ENCODE results near the gene SERPINA4.

SERPINA4 gene

GRCh38 chr14:94562941-94563883, 2.0 kb downstream of the SERPINA4 start (continued):
- no peak for TF ChIP-seq ZNF324 (tag by site-specific recombination; IDR thresholded peaks at IDR 0.05)
- no peak for TF ChIP-seq ZNF391 (tag by site-specific recombination; IDR thresholded peaks at IDR 0.05; ENCODE audit: borderline replicate concordance, low read depth)

DNA sequence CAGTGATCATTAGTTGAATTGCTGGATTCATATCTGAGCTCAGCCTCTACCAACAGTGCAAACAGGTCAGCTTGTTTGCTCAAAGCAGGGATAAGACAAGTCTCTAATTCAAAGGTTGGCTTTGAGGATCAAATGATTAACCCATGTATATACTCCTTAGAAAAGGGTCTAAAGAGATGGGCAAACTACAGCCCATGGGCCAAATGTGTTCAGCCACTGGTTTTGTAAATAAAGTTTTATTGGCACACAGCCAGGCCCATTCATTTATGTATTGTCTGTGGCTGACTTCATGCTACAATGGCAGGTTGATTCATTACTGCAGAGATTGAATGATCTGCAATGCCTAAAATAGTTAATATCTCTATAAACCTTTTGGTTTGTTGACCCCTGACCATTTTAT, 3.1 kb downstream of the SERPINA4 start:
- H3K27ac ChIP-seq (ENCODE audit: extremely low read depth, low read depth, low read length) = no peak overlapping the region
- no peaks in the 10 kb centered on the region for H3K4me1 ChIP-seq (ENCODE audit: control insufficient read depth, insufficient read depth, low read length)
- H3K9me3 ChIP-seq (ENCODE audit: control insufficient read depth, insufficient read depth, low read depth, low read length) = no peaks in the 10 kb centered on the region
- H3K4me3 ChIP-seq (ENCODE audit: low read depth, low read length) = no peak overlapping the region
- TF ChIP-seq ZNF211 (tag by site-specific recombination; IDR thresholded peaks at IDR 0.05; ENCODE audit: low read depth) (no peak), ZXDB (tag by site-specific recombination; IDR thresholded peaks at IDR 0.05) (no peak), ZFP69B (tag by site-specific recombination; IDR thresholded peaks at IDR 0.05) (no peak)
- CTCF ChIA-PET = interaction anchor here (0.7 to 0.9 kb wide), 2 partner anchors 16 to 304 kb away, joined by 3 read pairs; no protein-coding TSS in a partner anchor
- POLR2A ChIA-PET = no interaction called here
- no peaks in the 10 kb centered on the region for H3K36me3 ChIP-seq (ENCODE audit: control insufficient read depth in 2 of 2, insufficient read depth in 1 of 2, low read length in 2 of 2)

- TF ChIP-seq, protein P1, sequence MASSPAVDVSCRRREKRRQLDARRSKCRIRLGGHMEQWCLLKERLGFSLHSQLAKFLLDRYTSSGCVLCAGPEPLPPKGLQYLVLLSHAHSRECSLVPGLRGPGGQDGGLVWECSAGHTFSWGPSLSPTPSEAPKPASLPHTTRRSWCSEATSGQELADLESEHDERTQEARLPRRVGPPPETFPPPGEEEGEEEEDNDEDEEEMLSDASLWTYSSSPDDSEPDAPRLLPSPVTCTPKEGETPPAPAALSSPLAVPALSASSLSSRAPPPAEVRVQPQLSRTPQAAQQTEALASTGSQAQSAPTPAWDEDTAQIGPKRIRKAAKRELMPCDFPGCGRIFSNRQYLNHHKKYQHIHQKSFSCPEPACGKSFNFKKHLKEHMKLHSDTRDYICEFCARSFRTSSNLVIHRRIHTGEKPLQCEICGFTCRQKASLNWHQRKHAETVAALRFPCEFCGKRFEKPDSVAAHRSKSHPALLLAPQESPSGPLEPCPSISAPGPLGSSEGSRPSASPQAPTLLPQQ (tag by site-specific recombination; IDR thresholded peaks at IDR 0.05) = no peak
- TF ChIP-seq ZNF558 (tag by site-specific recombination; IDR thresholded peaks at IDR 0.05) = no peak
- no peak for TF ChIP-seq WT1 (tag by site-specific recombination; IDR thresholded peaks at IDR 0.05)
- no peak for TF ChIP-seq ZNF747 (tag by site-specific recombination; IDR thresholded peaks at IDR 0.05)
- TF ChIP-seq, protein P2, sequence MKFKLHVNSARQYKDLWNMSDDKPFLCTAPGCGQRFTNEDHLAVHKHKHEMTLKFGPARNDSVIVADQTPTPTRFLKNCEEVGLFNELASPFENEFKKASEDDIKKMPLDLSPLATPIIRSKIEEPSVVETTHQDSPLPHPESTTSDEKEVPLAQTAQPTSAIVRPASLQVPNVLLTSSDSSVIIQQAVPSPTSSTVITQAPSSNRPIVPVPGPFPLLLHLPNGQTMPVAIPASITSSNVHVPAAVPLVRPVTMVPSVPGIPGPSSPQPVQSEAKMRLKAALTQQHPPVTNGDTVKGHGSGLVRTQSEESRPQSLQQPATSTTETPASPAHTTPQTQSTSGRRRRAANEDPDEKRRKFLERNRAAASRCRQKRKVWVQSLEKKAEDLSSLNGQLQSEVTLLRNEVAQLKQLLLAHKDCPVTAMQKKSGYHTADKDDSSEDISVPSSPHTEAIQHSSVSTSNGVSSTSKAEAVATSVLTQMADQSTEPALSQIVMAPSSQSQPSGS (tag by site-specific recombination; IDR thresholded peaks at IDR 0.05; ENCODE audit: low read depth) = no peak
- Histone ChIP-seq H3K4me1 (ENCODE audit: control insufficient read depth, insufficient read depth, low read length) (no peaks in the 10 kb centered on the region), H3K4me3 (ENCODE audit: low read depth, low read length) (no peak overlapping the region), H3K36me3 (ENCODE audit: control insufficient read depth in 2 of 2, insufficient read depth in 1 of 2, low read length in 2 of 2) (no peaks in the 10 kb centered on the region), H3K27ac (ENCODE audit: extremely low read depth, low read depth, low read length) (no peak overlapping the region), H3K9me3 (ENCODE audit: control insufficient read depth, insufficient read depth, low read depth, low read length) (no peaks in the 10 kb centered on the region)
- CTCF ChIA-PET = interaction anchor here (0.5 to 2.4 kb wide), 2 partner anchors 18 to 100 kb away, joined by 5 to 8 read pairs; no protein-coding TSS in a partner anchor
- POLR2A ChIA-PET = no interaction called here
These were observed 6.9 kb downstream of the SERPINA4 start for GRCh38 chr14:94568186-94568585.

DNA sequence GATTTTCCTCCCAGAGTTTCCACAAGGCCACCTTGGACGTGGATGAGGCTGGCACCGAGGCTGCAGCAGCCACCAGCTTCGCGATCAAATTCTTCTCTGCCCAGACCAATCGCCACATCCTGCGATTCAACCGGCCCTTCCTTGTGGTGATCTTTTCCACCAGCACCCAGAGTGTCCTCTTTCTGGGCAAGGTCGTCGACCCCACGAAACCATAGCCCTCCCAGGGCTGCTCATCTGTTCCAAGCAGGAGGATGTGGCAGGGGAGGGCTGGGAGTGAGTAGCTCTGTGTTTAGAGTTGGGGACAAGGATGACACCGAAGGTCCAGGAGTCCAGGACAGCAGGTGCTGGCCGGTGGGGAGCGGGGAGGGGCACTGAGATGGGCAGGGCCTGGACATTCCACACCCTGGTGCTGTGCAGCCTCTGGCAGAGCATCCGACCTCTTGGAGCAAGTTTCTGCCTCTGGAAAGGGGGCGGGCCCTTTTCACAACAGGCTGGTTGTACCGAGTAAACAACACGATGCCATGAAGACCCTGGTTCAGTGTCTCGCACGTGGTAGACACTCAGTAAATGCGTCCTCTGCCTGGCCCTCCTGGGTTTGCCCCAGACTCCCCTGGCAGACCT, 8.2 kb downstream of the SERPINA4 start:
- Histone ChIP-seq H3K4me3 (ENCODE audit: low read depth, low read length) (no peak overlapping the region), H3K27ac (ENCODE audit: extremely low read depth, low read depth, low read length) (no peak overlapping the region), H3K9me3 (ENCODE audit: control insufficient read depth, insufficient read depth, low read depth, low read length) (no peaks in the 10 kb centered on the region), H3K36me3 (ENCODE audit: control insufficient read depth in 2 of 2, insufficient read depth in 1 of 2, low read length in 2 of 2) (no peaks in the 10 kb centered on the region), H3K4me1 (ENCODE audit: control insufficient read depth, insufficient read depth, low read length) (no peaks in the 10 kb centered on the region)
- ChIA-PET POLR2A (no interaction called here), CTCF (interaction anchor here (2.4 kb wide), 1 partner anchor 20 kb away, joined by 8 read pairs; no protein-coding TSS in a partner anchor)
- TF ChIP-seq ZNF701 (tag by site-specific recombination; IDR thresholded peaks at IDR 0.05) (no peak), ZNF433 (tag by site-specific recombination; IDR thresholded peaks at IDR 0.05; ENCODE audit: low read depth) (no peak), ZNF114 (tag by site-specific recombination; IDR thresholded peaks at IDR 0.05) (no peak), ZNF394 (tag by site-specific recombination; IDR thresholded peaks at IDR 0.05; ENCODE audit: borderline replicate concordance) (no peak), ZNF311 (tag by site-specific recombination; IDR thresholded peaks at IDR 0.05; ENCODE audit: borderline replicate concordance) (no peak), ZNF335 (tag by site-specific recombination; conservative IDR thresholded peaks at IDR 0.05) (no peak), ZNF501 (tag by site-specific recombination; IDR thresholded peaks at IDR 0.05) (no peak), ZNF24 (tag by site-specific recombination; IDR thresholded peaks at IDR 0.05) (no peak), WT1 (tag by site-specific recombination; IDR thresholded peaks at IDR 0.05) (no peak), ZNF132 (tag by site-specific recombination; IDR thresholded peaks at IDR 0.05; ENCODE audit: borderline replicate concordance) (no peak), ZNF138 (tag by site-specific recombination; IDR thresholded peaks at IDR 0.05; ENCODE audit: borderline replicate concordance) (no peak)
- TF ChIP-seq, protein P3, sequence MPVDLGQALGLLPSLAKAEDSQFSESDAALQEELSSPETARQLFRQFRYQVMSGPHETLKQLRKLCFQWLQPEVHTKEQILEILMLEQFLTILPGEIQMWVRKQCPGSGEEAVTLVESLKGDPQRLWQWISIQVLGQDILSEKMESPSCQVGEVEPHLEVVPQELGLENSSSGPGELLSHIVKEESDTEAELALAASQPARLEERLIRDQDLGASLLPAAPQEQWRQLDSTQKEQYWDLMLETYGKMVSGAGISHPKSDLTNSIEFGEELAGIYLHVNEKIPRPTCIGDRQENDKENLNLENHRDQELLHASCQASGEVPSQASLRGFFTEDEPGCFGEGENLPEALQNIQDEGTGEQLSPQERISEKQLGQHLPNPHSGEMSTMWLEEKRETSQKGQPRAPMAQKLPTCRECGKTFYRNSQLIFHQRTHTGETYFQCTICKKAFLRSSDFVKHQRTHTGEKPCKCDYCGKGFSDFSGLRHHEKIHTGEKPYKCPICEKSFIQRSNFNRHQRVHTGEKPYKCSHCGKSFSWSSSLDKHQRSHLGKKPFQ (tag by site-specific recombination; IDR thresholded peaks at IDR 0.05) = no peak
- TF ChIP-seq, protein P4, sequence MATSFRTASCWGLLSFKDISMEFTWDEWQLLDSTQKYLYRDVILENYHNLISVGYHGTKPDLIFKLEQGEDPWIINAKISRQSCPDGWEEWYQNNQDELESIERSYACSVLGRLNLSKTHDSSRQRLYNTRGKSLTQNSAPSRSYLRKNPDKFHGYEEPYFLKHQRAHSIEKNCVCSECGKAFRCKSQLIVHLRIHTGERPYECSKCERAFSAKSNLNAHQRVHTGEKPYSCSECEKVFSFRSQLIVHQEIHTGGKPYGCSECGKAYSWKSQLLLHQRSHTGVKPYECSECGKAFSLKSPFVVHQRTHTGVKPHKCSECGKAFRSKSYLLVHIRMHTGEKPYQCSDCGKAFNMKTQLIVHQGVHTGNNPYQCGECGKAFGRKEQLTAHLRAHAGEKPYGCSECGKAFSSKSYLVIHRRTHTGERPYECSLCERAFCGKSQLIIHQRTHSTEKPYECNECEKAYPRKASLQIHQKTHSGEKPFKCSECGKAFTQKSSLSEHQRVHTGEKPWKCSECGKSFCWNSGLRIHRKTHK (tag by site-specific recombination; IDR thresholded peaks at IDR 0.05) = no peak

All from HEK293 (cell line).